GDM1 (cell line): ENCODE results near the gene HDAC3.
A peak's percentile ranks its signal among the peaks of the same experiment; 100 is the strongest.

Source experiments
- DNase-seq: peaks from one replicate; lab custom pipeline; 2025; lab: John Stamatoyannopoulos, UW

HDAC3 gene

GRCh38 chr5:141657937-141658545 is 21.4 kb upstream of the HDAC3 start:
- no peak for DNase-seq

- no peak for DNase-seq
Observed at GRCh38 chr5:141657404-141657803, 20.8 kb upstream of the HDAC3 start.

GRCh38 chr5:141656396-141656795 is 19.7 kb upstream of the HDAC3 start:
- DNase-seq = no peak

- DNase-seq = no peak
Observed at GRCh38 chr5:141655020-141655419, 18.4 kb upstream of the HDAC3 start.

GRCh38 chr5:141654298-141654697 is 17.6 kb upstream of the HDAC3 start:
- DNase-seq = no peak

- no peak for DNase-seq
Observed at GRCh38 chr5:141651728-141652105, 15.1 kb upstream of the HDAC3 start.

- no peak for DNase-seq
Observed at GRCh38 chr5:141650851-141651727, 14.4 kb upstream of the HDAC3 start, which contains the start of gene FCHSD1. TSS of gene FCHSD1 (minus strand) at chr5:141651418. CDS start at chr5:141651368, 50 bp downstream.

GRCh38 chr5:141649972-141650371 is 13.3 kb upstream of the HDAC3 start:
- DNase-seq = no peak

GRCh38 chr5:141649056-141649688 is 12.5 kb upstream of the HDAC3 start:
- no peak for DNase-seq

- DNase-seq = no peak
Observed at GRCh38 chr5:141647851-141648250, 11.2 kb upstream of the HDAC3 start.

- no peak for DNase-seq
Observed at GRCh38 chr5:141647242-141647641, 10.6 kb upstream of the HDAC3 start.

GRCh38 chr5:141646026-141646425 is 9.4 kb upstream of the HDAC3 start:
- DNase-seq = no peak

- peak; percentile 1 for DNase-seq
Observed at GRCh38 chr5:141641634-141642267, 5.1 kb upstream of the HDAC3 start.

GRCh38 chr5:141640698-141641097 is 4.0 kb upstream of the HDAC3 start:
- no peak for DNase-seq

GRCh38 chr5:141640051-141640415 is 3.4 kb upstream of the HDAC3 start:
- DNase-seq = no peak

- no peak for DNase-seq
Observed at GRCh38 chr5:141639357-141640050, 2.9 kb upstream of the HDAC3 start.

- no peak for DNase-seq
Observed at GRCh38 chr5:141638771-141639170, 2.1 kb upstream of the HDAC3 start.

- DNase-seq = peak; percentile 33
Observed at GRCh38 chr5:141637767-141638419, 1.2 kb upstream of the HDAC3 start.

- DNase-seq = no peak
Observed at GRCh38 chr5:141637123-141637766, 596 bp upstream of the HDAC3 start.

GRCh38 chr5:141636106-141636412 is 590 bp downstream of the HDAC3 start:
- DNase-seq = no peak

GRCh38 chr5:141635646-141636045 is 1.0 kb downstream of the HDAC3 start:
- no peak for DNase-seq
